Esophagus mucosa (tissue), 1 donor: Measurements from ENCODE around the gene WT1. TPM values are rescaled to one million over a fixed set of nuclear protein-coding genes. Genes with fewer than 3 reads are reported as not detected.
"Not testable (repeated sequence)": the region's sequence is repeated elsewhere in the genome, so short reads cannot be mapped to it uniquely, and the experiment has no call there.

Experiments used
- ATAC-seq: fragments of 200-7000 bp; cut with Tn5 transposase; one replicate; pipeline ENCODE4 v1.9.1; 2020
- total RNA-seq: library from RNA; stranded (reverse); gene quantifications from one replicate; pipeline ENCODE4 v1.2.4, GENCODE V29; 2023
- donor health status: DM: yes; HTN: yes; CAD: no.

Gene WT1
- total RNA-seq, 1 donor from 2014 or later = not detected

GRCh38 chr11:32386770-32387377 is 48.5 kb downstream of the WT1 start:
- no peak for ATAC-seq

DNA sequence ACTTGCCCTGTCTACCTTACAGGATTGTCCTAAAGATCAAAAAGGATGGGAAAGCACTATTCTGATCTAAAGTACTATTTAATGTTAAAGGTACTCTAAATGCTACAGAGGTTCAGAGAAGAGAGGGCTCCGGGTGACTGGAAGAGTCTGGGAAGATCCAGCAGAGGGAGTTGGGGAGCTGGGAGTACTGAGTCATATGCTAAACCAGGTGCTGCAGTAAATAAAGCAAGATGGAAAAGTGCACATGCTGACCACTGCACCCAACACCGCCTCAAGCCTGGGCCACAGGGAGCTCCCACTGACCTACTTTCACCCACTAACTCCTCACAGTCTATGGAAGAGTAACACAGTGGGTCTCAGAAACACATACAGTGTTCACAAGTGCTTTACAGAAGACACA is 49.3 kb downstream of the WT1 start:
- ATAC-seq = peak; percentile 48

GRCh38 chr11:32382339-32383049 is 52.8 kb downstream of the WT1 start:
- no peak for ATAC-seq

- ATAC-seq = no peak
Measured at GRCh38 chr11:32381179-32381578, 54.2 kb downstream of the WT1 start.

GRCh38 chr11:32379719-32380118 is 55.6 kb downstream of the WT1 start:
- ATAC-seq = no peak

DNA sequence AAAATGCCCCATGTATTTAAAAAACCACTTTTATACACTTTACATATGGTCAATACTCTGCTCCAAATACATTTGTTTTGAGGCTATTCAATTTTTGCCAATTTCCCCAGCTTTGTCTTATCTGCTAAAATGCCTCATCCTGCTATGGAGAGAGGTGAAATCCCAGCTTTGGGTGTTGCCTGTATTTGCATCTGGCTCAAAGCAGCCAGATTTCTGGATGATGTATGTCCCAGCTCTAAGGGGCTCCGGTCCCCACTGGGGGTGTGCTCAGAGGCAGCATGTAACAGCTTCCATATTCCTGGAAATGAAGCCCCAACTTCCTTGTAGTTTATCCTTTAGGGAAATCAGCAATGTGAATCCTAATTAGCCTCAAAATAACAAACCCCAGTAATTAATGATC is 59.5 kb downstream of the WT1 start:
- no peak for ATAC-seq

GRCh38 chr11:32374261-32374711 is 61.1 kb downstream of the WT1 start:
- peak; percentile 22 for ATAC-seq

DNA sequence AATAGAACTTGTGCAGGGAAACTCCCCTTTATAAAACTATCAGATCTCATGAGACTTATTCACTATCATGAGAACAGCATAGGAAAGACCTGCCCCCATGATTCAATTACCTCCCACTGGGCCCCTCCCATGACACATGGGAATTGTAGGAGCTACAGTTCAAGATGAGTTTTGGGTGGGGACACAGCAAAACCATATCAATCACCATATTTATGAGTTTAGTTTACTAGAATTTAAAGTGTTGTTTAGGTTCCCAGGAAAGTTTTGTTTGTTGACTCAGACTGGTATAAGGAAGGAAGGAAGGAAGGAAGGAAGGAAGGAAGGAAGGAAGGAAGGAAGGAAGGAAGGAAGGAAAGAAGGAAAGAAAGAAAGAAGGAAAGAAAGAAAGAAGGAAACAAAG is 65.4 kb downstream of the WT1 start:
- ATAC-seq = not testable (repeated sequence)

DNA sequence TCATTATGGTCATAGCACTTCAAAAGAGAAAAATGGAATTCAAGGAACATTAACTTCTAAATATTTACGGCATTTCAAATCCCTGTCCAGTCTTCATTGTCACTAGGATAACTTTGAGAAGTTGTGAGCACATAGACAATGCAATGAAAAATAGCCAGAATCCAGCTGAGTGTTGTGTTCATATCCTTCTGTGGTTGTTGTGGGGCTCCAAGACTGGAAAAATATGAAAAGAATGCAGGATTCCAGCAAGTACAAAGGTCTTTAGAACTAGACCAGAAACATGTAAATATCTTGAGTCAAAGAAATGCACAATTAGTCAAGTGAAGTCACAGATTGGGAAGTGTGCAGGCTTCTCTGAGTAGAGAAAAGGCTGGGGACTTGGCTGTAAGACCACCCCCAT is 68.7 kb downstream of the WT1 start:
- ATAC-seq = no peak

GRCh38 chr11:32365192-32365591 is 70.1 kb downstream of the WT1 start:
- no peak for ATAC-seq

GRCh38 chr11:32358729-32359128 is 76.6 kb downstream of the WT1 start:
- ATAC-seq = no peak

DNA sequence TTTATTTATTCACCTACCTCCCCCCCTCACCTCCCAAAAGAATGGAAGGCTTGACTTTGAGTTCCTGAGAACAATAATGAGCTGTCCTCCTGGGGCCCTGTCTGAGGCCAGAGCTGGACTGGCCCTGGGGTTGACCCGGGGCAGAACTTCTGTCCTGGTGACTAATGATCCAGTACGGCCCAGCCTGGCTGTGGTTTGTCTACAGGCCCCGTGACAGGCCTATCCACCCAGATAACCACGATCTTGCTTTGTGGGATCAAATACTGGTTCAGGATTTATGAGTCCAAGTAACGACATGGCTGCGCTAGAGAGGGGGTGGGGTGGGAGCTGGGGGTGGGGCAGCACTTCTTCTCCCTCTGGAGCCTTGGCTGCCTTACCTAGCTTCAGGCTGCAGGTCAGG is 81.5 kb downstream of the WT1 start:
- no peak for ATAC-seq

- no peak for ATAC-seq
Measured at GRCh38 chr11:32348502-32348901, 86.8 kb downstream of the WT1 start.

- ATAC-seq = no peak
Measured at GRCh38 chr11:32344946-32345345, 90.4 kb downstream of the WT1 start.

- ATAC-seq = no peak
Measured at GRCh38 chr11:32343325-32344008, 91.9 kb downstream of the WT1 start.

- ATAC-seq = no peak
Measured at GRCh38 chr11:32341620-32342613, 93.4 kb downstream of the WT1 start.

GRCh38 chr11:32340181-32340580 is 95.2 kb downstream of the WT1 start:
- ATAC-seq = no peak

Other genes starting within 250 kb of the WT1 start
- 186 TPM for gene EIF3M, start 148.3 kb upstream of the WT1 start, total RNA-seq